PC-9 (cell line): ENCODE measurements around the gene OR52E6.

Source experiments
- CTCF ChIP-seq: fragments of 200-600 bp; sonication (generic); conservative IDR thresholded peaks from 2 replicates; pipeline ENCODE4 v1.6.1; 2017; ENCODE audit warnings: mixed run types, antibody characterized with exemption, mild to moderate bottlenecking, moderate library complexity
- EZH2 ChIP-seq: fragments of 200-600 bp; sonication (generic); IDR thresholded peaks from 2 replicates; pipeline ENCODE4 v1.8.0; 2017; ENCODE audit warnings: antibody characterized with exemption, low read depth

DNA sequence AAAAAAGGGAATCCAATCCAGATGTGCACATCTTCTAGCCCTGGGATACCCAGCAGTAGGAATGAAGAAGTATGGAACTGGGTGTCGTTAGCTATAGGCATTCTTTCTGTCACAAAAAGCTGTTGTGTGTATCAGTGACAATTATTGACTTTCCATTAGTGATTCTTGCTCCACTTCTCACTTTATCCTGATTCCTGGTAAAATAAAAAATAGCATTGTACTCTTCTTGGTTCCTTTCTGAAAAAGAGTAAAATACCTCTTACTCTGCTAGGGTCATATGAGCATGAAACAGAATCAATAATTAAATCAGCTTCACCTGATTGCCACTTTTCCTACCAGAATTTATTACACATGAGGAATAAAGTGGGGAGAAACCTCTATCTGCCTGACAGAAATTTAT, at the start of gene OR52E6:
- TF ChIP-seq CTCF (no peak), EZH2 (no peak)
